Measurements from ENCODE around the gene PHACTR2.

PHACTR2 gene

DNA sequence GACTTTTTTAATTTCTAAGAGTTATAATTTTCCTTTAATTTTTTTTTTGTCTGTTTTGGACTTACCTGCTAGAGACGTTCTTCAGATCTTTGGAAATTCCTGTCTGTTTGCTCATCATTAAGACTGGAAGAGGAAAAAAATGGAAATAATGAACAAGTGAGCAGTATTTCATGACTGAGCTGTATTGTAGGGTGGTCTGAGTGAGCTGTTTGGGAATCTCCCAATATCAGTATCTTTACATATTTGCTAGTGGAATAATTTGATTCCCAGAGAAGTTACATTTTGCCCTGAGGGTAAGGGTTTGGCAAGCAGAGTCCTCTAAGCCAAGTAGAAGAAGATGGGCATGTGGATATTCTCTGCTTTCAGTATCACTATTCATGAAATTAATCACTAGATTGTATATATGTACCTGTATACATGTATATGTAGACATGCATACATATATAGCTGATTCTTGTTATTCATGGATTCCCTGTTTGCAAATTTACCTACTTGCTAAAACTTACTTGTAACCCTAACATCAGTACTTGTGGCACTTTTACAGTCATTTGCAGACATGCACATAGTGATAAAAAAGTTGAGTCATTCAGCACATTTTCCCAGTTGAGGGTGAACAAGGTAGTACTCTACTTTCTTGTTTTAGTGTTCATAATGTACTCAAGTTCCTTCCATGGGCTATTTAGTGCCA lies 200.0 kb downstream of the PHACTR2 start:
- DNase-seq (ENCODE audit: low read depth), result no peak
- H3K4me3 ChIP-seq (ENCODE audit: low read length), result no peak overlapping the region
- TF ChIP-seq, protein P1, sequence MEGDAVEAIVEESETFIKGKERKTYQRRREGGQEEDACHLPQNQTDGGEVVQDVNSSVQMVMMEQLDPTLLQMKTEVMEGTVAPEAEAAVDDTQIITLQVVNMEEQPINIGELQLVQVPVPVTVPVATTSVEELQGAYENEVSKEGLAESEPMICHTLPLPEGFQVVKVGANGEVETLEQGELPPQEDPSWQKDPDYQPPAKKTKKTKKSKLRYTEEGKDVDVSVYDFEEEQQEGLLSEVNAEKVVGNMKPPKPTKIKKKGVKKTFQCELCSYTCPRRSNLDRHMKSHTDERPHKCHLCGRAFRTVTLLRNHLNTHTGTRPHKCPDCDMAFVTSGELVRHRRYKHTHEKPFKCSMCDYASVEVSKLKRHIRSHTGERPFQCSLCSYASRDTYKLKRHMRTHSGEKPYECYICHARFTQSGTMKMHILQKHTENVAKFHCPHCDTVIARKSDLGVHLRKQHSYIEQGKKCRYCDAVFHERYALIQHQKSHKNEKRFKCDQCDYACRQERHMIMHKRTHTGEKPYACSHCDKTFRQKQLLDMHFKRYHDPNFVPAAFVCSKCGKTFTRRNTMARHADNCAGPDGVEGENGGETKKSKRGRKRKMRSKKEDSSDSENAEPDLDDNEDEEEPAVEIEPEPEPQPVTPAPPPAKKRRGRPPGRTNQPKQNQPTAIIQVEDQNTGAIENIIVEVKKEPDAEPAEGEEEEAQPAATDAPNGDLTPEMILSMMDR (conservative IDR thresholded peaks at IDR 0.05; ENCODE audit: low read depth, low read length), result no peak

DNA sequence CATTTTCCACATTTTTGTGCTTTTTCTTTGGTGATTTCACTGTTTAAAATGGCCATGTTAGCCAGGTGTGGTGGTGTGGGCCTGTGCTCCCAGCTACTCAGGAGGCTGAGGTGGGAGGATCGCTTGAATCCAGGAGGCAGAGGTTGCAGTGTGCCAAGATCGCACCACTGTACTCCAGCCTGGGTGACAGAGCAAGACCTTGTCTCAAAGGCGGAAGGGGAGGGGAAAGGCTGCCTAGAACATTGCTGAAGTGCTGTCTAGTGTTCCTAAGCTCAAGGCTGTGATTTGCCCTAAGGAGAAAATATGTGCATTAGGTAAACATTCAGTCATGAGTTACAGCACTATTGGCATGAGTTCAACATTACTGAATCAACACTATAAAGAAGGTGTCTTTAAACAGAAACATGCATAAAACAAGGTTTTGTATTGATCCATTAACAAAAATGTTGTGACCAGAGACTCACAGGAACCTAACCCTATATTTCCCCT lies 200.6 kb downstream of the PHACTR2 start:
- H3K4me3 ChIP-seq (ENCODE audit: low read length), result no peak overlapping the region
- TF ChIP-seq, protein P1 (conservative IDR thresholded peaks at IDR 0.05; ENCODE audit: low read depth, low read length), result no peak
- no peak for DNase-seq (ENCODE audit: low read depth)

DNA sequence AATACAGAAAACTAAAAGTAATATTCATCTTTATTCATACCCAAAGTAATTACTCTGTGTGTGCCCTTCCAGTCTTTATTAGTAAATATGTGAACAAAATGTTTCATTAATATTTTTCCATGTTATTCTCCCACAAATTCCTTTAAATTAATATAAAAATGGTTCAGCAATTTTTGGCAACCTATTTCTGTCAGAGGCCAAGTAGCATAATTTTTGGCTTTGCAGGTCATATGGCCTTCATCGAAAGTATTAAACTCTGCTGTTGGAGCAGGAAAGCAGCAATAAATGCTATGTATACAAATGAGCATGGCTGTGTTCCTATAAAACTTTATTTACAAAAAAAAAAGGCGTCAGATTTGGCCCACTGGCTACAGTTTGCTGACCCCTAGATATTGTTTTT lies 202.6 kb downstream of the PHACTR2 start:
- DNase-seq (ENCODE audit: low read depth), result no peak
- H3K4me3 ChIP-seq (ENCODE audit: low read length), result no peak overlapping the region
- TF ChIP-seq, protein P1 (conservative IDR thresholded peaks at IDR 0.05; ENCODE audit: low read depth, low read length), result no peak
